H1 (cell line): ENCODE results near the gene DTD1. TPM values are rescaled to one million over a fixed set of nuclear protein-coding genes. Genes with fewer than 3 reads are reported as not detected.

Experiments
- CREB1 ChIP-seq: IDR thresholded peaks from 2 replicates; pipeline ENCODE4 v1.6.1; 2012; ENCODE audit warnings: inconsistent platforms
- EZH2 ChIP-seq: fragments of 200-600 bp; sonication (generic); IDR thresholded peaks from 2 replicates; pipeline ENCODE4 v1.7.1; 2012; ENCODE audit warnings: low read depth, mild to moderate bottlenecking, moderate library complexity, low read length, inconsistent platforms; ENCODE audit not compliant: severe bottlenecking
- HDAC2 ChIP-seq, 2 experiments: fragments of 300-600 bp in 1 of 2; sonication (generic) in 1 of 2; IDR thresholded peaks; 2 replicates each; pipeline ENCODE4 v1.6.1; 2011 to 2012; ENCODE audit warnings: low read depth in 2 of 2, low read length in 2 of 2, mild to moderate bottlenecking in 2 of 2, moderate library complexity in 2 of 2, borderline replicate concordance in 1 of 2, inconsistent platforms in 1 of 2
- KDM1A ChIP-seq: fragments of 200-600, 300-600 bp; sonication (generic); IDR thresholded peaks from 2 replicates; pipeline ENCODE4 v1.7.1; 2016; ENCODE audit warnings: mild to moderate bottlenecking, low read length, borderline replicate concordance
- KDM4A ChIP-seq: IDR thresholded peaks from one replicate; pipeline ENCODE4 v1.7.1; 2012; ENCODE audit warnings: low read depth, mild to moderate bottlenecking, moderate library complexity, low read length, inconsistent platforms; ENCODE audit not compliant: severe bottlenecking
- KDM5A ChIP-seq: fragments of 200-600 bp; IDR thresholded peaks from 2 replicates; pipeline ENCODE4 v1.7.1; 2012; ENCODE audit warnings: mild to moderate bottlenecking, low read length, inconsistent platforms, mixed read lengths
- MAFK ChIP-seq: IDR thresholded peaks from 2 replicates; pipeline ENCODE4 v1.6.1; 2012; ENCODE audit warnings: low read depth, mild to moderate bottlenecking, improper control_type of control experiment, low read length
- PHF8 ChIP-seq: fragments of 200-600 bp; sonication (generic); conservative IDR thresholded peaks from 2 replicates; pipeline ENCODE4 v1.7.1; 2012; ENCODE audit warnings: low read depth, mild to moderate bottlenecking, inconsistent platforms, low read length, moderate library complexity
- POLR2A ChIP-seq, 2 experiments: IDR thresholded peaks; 1 replicate in 1 of 2; 2 replicates in 1 of 2; pipeline ENCODE4 v1.6.1; 2011; ENCODE audit warnings: low read depth in 2 of 2, low read length in 2 of 2, mild to moderate bottlenecking in 2 of 2; ENCODE audit errors: control extremely low read depth in 1 of 2
- RAD21 ChIP-seq, 2 experiments: IDR thresholded peaks in 1 of 2; conservative IDR thresholded peaks in 1 of 2; 2 replicates each; pipeline ENCODE4 v1.6.1; 2011; ENCODE audit warnings: low read depth in 2 of 2, low read length in 2 of 2, improper control_type of control experiment in 1 of 2, inconsistent platforms in 1 of 2, mild to moderate bottlenecking in 1 of 2, moderate library complexity in 1 of 2
- RBBP5 ChIP-seq: IDR thresholded peaks from 2 replicates; pipeline ENCODE4 v1.7.1; 2012; ENCODE audit warnings: low read depth, mild to moderate bottlenecking, inconsistent platforms, low read length, moderate library complexity, borderline replicate concordance
- RNF2 ChIP-seq: fragments of 200-900, 300-1000 bp; sonication (generic); IDR thresholded peaks from 2 replicates; pipeline ENCODE4 v1.7.1; 2016; ENCODE audit warnings: borderline replicate concordance, low read depth, mild to moderate bottlenecking, antibody characterized with exemption, low read length; ENCODE audit not compliant: poor library complexity, severe bottlenecking; ENCODE audit errors: missing control alignments
- SIN3A ChIP-seq, 2 experiments: IDR thresholded peaks in 1 of 2; conservative IDR thresholded peaks in 1 of 2; 2 replicates each; pipeline ENCODE4 v1.6.1; 2011 to 2012; ENCODE audit warnings: low read length in 2 of 2, improper control_type of control experiment in 1 of 2, low read depth in 1 of 2, mild to moderate bottlenecking in 1 of 2
- SP1 ChIP-seq: IDR thresholded peaks from 2 replicates; pipeline ENCODE4 v1.6.1; 2011; ENCODE audit warnings: low read depth, low read length
- SP2 ChIP-seq: IDR thresholded peaks from 2 replicates; pipeline ENCODE4 v1.6.1; 2012; ENCODE audit warnings: mild to moderate bottlenecking, low read length, inconsistent platforms
- TCF12 ChIP-seq: IDR thresholded peaks from 2 replicates; pipeline ENCODE4 v1.6.1; 2011; ENCODE audit warnings: low read depth, mild to moderate bottlenecking, low read length
- polyA plus RNA-seq, 7 experiments: library from polyadenylated mRNA; depleted of rRNA in 3 of 7; stranded (reverse) in 5 of 7; unstranded in 2 of 7; fragments of >200 nt in 5 of 7; fragments of 200-250 nt in 2 of 7; gene quantifications; 1 replicate in 5 of 7; 2 replicates in 1 of 7; 4 replicates in 1 of 7; pipeline versions ENCODE4 v1.2.1 to v1.2.3, GENCODE V29; 2011 to 2013; ENCODE audit warnings: missing spikeins in 2 of 7, mixed read lengths in 2 of 7
- total RNA-seq: library from RNA; stranded (reverse); fragmentation: NEBNext Ultra II Directional; extraction: Animal tissue kit (Norgen Biotek cat#: 25700); gene quantifications from 2 replicates; pipeline ENCODE4 v1.2.1, GENCODE V29; 2021
- TF ChIP-seq, protein P1 (sequence below): IDR thresholded peaks from 2 replicates; pipeline ENCODE4 v1.6.1; 2011; ENCODE audit warnings: low read length, improper control_type of control experiment
- TF ChIP-seq, protein P2 (sequence below): IDR thresholded peaks from 2 replicates; pipeline ENCODE4 v1.6.1; 2011; ENCODE audit warnings: low read depth, mild to moderate bottlenecking, low read length; ENCODE audit not compliant: insufficient read depth
- TF ChIP-seq, protein P3 (sequence below): IDR thresholded peaks from 2 replicates; pipeline ENCODE4 v1.6.1; 2012; ENCODE audit warnings: inconsistent platforms

DTD1 gene
- total and polyA plus RNA-seq, 2 of the 8 experiments (the other 6 are each of a cell fraction or from before 2014, with no cell fraction given) = 49.7 to 66.6 TPM

DNA sequence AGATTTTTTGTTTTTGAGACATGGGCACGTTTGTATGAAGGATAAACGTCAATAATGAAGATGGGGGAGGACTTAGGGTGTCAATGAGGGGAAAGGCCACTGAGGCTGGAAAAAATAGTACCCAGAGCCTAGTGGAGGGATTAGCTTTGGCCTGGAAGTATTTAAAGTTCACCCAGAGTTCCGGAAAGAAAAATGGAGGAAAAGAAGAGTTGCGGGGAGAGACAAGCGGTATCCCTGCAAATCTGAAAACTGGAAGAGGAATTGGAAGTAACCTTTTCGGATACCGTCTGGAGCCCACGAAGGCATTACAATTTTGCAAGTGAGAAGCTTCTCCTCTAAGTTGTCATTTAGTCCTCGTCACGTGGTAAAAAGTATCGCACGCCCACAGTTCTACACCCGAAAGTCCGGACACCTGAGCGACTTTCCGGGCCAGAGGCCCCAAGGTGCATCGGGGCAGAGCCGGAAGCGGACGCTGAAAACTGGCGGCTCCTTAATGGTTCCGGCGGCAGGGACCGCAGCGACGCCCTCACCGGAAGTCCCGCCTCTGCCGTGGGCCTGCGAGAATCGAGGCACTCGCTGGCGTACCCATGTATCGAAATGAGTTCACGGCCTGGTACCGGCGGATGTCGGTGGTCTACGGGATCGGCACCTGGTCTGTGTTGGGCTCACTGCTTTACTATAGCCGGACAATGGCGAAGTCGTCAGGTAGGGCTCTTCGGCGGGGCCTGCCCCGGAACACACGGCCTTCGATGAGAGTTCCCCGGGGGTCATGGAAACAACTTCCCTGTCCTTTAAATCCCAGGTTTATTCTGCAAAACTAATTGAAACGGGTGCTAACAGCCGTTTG is 20.7 kb upstream of the DTD1 start, which contains the start of gene SMIM26 (continued):
- TF ChIP-seq, protein P1, sequence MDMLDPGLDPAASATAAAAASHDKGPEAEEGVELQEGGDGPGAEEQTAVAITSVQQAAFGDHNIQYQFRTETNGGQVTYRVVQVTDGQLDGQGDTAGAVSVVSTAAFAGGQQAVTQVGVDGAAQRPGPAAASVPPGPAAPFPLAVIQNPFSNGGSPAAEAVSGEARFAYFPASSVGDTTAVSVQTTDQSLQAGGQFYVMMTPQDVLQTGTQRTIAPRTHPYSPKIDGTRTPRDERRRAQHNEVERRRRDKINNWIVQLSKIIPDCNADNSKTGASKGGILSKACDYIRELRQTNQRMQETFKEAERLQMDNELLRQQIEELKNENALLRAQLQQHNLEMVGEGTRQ = peak; percentile 80
- TF ChIP-seq, protein P2, sequence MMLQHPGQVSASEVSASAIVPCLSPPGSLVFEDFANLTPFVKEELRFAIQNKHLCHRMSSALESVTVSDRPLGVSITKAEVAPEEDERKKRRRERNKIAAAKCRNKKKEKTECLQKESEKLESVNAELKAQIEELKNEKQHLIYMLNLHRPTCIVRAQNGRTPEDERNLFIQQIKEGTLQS = peak; percentile 24; the same call in 1 of the 2 replicates
- TF ChIP-seq KDM5A (peak; percentile 23; the same call in 1 of the 2 replicates), KDM4A (peak; percentile 17), HDAC2 (IDR thresholded peaks at IDR 0.05; ENCODE audit: borderline replicate concordance in 1 of 2, low read depth in 2 of 2, low read length in 2 of 2) (no peak), POLR2A (IDR thresholded peaks at IDR 0.05; ENCODE audit: control extremely low read depth in 1 of 2, low read depth in 2 of 2, low read length in 2 of 2) (peak; percentile 40 to 93), MAFK (no peak), SP1 (0 out of 2 replicates have a peak, but pooled peaks have one; percentile 11), SP2 (no peak), RBBP5 (peak; percentile 92), EZH2 (no peak), KDM1A (no peak), SIN3A (conservative IDR thresholded peaks at IDR 0.05 in 1 of 2, IDR thresholded peaks at IDR 0.05 in 1 of 2; ENCODE audit: low read depth in 1 of 2, low read length in 2 of 2) (peak; percentile 64 to 81; a peak in 2 of 4 replicates), CREB1 (peak; percentile 48; the same call in 1 of the 2 replicates), PHF8 (peak; percentile 82), TCF12 (no peak), RNF2 (no peak), RAD21 (IDR thresholded peaks at IDR 0.05 in 1 of 2, conservative IDR thresholded peaks at IDR 0.05 in 1 of 2; ENCODE audit: low read depth in 2 of 2, low read length in 2 of 2) (no peak; a peak in 1 of 4 replicates)
- TF ChIP-seq, protein P3, sequence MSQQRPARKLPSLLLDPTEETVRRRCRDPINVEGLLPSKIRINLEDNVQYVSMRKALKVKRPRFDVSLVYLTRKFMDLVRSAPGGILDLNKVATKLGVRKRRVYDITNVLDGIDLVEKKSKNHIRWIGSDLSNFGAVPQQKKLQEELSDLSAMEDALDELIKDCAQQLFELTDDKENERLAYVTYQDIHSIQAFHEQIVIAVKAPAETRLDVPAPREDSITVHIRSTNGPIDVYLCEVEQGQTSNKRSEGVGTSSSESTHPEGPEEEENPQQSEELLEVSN = peak; percentile 81
